ENCODE results near the gene PIK3R6.
"Not testable (repeated sequence)": the region's sequence is repeated elsewhere in the genome, so short reads cannot be mapped to it uniquely, and the experiment has no call there.

PIK3R6 gene

GRCh38 chr17:8829036-8829941, 38.2 kb downstream of the PIK3R6 start:
- no peak for DNase-seq (ENCODE audit: low read depth in 2 of 2, low spot score in 1 of 2)

- DNase-seq (ENCODE audit: low read depth in 2 of 2, low spot score in 1 of 2): no peak
Measured at GRCh38 chr17:8828517-8828875, 39.0 kb downstream of the PIK3R6 start.

- no peak for DNase-seq (ENCODE audit: low read depth in 2 of 2, low spot score in 1 of 2)
Measured at GRCh38 chr17:8826808-8827435, 40.6 kb downstream of the PIK3R6 start.

GRCh38 chr17:8825802-8826201, 41.7 kb downstream of the PIK3R6 start:
- DNase-seq (ENCODE audit: low read depth in 2 of 2, low spot score in 1 of 2): no peak

GRCh38 chr17:8823279-8823678, 44.2 kb downstream of the PIK3R6 start:
- DNase-seq (ENCODE audit: low read depth in 2 of 2, low spot score in 1 of 2): no peak

- DNase-seq (ENCODE audit: low read depth in 2 of 2, low spot score in 1 of 2): no peak
Measured at GRCh38 chr17:8822401-8823035, 45.0 kb downstream of the PIK3R6 start.

- DNase-seq (ENCODE audit: low read depth in 2 of 2, low spot score in 1 of 2): no peak
Measured at GRCh38 chr17:8821446-8822105, 45.9 kb downstream of the PIK3R6 start.

GRCh38 chr17:8820311-8821010, 47.0 kb downstream of the PIK3R6 start:
- no peak for DNase-seq (ENCODE audit: low read depth in 2 of 2, low spot score in 1 of 2)

- DNase-seq (ENCODE audit: low read depth in 2 of 2, low spot score in 1 of 2): no peak
Measured at GRCh38 chr17:8818654-8819330, 48.7 kb downstream of the PIK3R6 start.

- DNase-seq (ENCODE audit: low read depth in 2 of 2, low spot score in 1 of 2): no peak
Measured at GRCh38 chr17:8818047-8818446, 49.4 kb downstream of the PIK3R6 start.

- DNase-seq (ENCODE audit: low read depth in 2 of 2, low spot score in 1 of 2): no peak
Measured at GRCh38 chr17:8806926-8807550, 60.4 kb downstream of the PIK3R6 start.

- DNase-seq (ENCODE audit: low read depth in 2 of 2, low spot score in 1 of 2): no peak
Measured at GRCh38 chr17:8806253-8806925, 61.1 kb downstream of the PIK3R6 start.

- DNase-seq (ENCODE audit: low read depth in 2 of 2, low spot score in 1 of 2): not testable (repeated sequence)
Measured at GRCh38 chr17:8805396-8805795, 62.1 kb downstream of the PIK3R6 start.

GRCh38 chr17:8803531-8804420, 63.7 kb downstream of the PIK3R6 start:
- DNase-seq (ENCODE audit: low read depth in 2 of 2, low spot score in 1 of 2): no peak

- no peak for DNase-seq (ENCODE audit: low read depth in 2 of 2, low spot score in 1 of 2)
Measured at GRCh38 chr17:8801135-8801840, 66.2 kb downstream of the PIK3R6 start.

- DNase-seq (ENCODE audit: low read depth in 2 of 2, low spot score in 1 of 2): no peak
Measured at GRCh38 chr17:8800656-8801055, 66.8 kb downstream of the PIK3R6 start.

- DNase-seq (ENCODE audit: low read depth in 2 of 2, low spot score in 1 of 2): no peak
Measured at GRCh38 chr17:8799570-8800212, 67.8 kb downstream of the PIK3R6 start.

Data from stimulated activated CD8-positive, alpha-beta memory T cell treated with anti-CD3 and anti-CD28 coated beads, Interleukin-4, amount 100 ng/mL, for 1 hour (primary cell).